Measurements from ENCODE around the gene SEL1L3.
"Not testable (repeated sequence)": the region's sequence is repeated elsewhere in the genome, so short reads cannot be mapped to it uniquely, and the experiment has no call there.

Gene SEL1L3

GRCh38 chr4:25862411-25863346, at the start of gene SEL1L3:
SEL1L3 (minus strand) TSS chr4:25862988; CDS start chr4:25862836, 152 bp downstream.
- peak; percentile 59 for DNase-seq

GRCh38 chr4:25911356-25911755, 48.6 kb upstream of the SEL1L3 start:
- no peak for DNase-seq

- no peak for DNase-seq
These were observed 45.7 kb upstream of the SEL1L3 start for GRCh38 chr4:25908491-25908901.

- DNase-seq: not testable (repeated sequence)
These were observed 43.3 kb upstream of the SEL1L3 start for GRCh38 chr4:25906113-25906512.

- no peak for DNase-seq
These were observed 42.6 kb upstream of the SEL1L3 start for GRCh38 chr4:25905371-25905770.

DNA sequence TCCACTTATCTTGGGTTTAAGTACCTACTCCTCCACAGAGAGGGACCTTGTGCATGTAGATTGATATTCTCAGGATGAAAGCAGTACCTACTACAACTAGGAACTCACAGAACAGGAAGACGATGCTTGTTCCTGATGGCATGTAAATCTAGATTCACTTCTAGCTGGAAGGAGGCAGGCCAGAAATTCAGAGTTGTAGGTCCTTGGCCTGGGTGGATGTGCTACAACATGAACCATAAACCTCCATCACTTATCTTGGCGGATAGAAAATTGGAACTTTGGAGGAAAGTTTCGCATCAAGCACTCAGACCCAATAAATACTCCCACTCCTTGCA, 41.9 kb upstream of the SEL1L3 start:
- no peak for DNase-seq

DNA sequence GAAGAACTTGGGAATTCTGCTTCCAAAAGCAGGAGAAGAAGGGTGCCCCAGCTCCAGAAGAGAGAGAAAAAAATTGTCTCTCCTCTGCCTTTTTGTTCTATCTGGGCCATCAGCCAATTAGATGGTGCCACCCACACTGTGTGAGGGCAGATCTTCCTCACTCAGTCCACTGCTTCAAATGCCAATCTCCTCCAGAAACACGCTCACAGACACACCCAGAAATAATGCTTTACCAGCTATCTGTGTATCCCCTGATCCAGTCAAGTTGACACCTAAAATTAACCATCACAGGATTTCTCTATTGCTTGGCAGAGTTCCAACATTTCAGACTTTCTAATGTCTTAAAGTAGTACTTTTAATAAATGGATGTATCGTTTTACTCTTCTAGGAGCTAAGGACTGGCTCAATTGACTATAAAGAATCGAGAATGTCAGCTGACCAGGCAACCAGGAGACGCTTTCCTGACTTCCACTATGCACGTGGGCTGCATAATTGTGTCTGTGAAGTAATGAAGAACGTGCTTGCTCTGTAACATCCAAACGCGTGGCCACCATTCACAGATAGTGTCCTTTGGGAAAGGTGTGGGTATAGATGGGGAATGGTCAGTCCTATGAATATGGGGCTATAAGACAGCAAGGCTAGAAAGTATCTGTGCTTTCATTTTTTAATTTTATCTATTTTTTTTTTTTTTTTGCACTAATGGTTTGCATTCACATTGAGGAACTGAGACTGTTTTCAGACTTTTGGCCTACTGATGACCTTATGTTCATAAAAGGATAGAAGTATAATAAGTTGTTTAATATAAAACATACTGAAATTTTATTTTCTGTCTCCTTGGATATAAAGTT, 41.3 kb upstream of the SEL1L3 start:
- DNase-seq: no peak

DNA sequence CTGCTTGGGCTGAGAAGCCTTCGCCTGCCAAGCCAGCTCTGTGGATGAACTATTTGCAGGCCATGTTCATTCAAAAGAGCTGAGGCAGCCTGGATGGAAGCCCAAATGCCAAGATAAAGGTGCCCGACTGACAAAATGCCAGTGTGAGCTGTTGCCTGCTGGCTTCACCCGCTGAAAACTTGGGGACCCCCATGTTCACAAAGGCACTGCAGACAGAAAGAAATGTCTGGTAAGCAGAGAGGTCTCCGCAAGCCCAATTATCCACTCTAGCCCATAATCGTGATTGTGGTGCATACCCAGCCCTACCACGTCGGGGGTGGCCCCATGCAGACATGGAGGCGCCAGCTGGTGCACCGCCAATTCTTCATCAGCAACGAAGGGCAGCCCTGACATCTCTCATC, 38.2 kb upstream of the SEL1L3 start:
- no peak for DNase-seq

GRCh38 chr4:25900310-25900709, 37.5 kb upstream of the SEL1L3 start:
- no peak for DNase-seq

DNA sequence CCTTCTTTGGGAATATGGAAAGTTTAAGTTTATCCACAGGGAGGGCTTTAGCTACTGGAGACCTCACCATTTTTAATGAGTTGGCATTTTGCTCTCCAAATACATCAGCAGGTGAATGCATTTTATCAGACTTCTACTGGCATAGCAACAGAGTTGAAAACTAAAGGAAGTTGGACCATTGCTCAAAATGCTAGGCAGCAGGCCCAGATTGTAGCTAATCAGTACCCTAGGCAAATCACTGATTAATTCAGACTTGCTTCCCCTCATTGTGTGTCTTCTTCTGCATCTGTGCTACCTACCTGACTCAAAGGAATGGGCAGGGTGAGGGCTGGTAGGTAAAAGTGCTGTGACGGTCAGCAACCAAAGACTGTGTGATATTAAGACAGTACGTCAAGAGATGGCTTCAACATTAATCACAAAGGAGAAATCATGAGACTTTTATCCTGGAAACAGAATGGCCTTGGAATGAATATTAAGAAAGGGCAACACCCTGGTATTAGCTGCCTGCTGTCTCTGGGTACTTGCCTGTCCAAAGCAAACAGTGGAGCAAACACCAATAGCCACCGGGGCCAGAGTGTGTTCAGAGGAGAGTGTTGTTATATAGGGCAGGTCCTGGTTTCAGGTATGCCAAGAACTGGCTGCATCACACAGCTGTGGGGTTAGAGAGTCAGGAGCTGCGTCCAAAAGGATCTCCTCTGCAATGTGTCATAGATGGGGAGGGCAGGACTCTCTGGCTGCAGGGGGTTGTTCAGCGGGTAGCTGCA, 34.2 kb upstream of the SEL1L3 start:
- DNase-seq: no peak

GRCh38 chr4:25892796-25893195, 30.0 kb upstream of the SEL1L3 start:
- DNase-seq: no peak

DNA sequence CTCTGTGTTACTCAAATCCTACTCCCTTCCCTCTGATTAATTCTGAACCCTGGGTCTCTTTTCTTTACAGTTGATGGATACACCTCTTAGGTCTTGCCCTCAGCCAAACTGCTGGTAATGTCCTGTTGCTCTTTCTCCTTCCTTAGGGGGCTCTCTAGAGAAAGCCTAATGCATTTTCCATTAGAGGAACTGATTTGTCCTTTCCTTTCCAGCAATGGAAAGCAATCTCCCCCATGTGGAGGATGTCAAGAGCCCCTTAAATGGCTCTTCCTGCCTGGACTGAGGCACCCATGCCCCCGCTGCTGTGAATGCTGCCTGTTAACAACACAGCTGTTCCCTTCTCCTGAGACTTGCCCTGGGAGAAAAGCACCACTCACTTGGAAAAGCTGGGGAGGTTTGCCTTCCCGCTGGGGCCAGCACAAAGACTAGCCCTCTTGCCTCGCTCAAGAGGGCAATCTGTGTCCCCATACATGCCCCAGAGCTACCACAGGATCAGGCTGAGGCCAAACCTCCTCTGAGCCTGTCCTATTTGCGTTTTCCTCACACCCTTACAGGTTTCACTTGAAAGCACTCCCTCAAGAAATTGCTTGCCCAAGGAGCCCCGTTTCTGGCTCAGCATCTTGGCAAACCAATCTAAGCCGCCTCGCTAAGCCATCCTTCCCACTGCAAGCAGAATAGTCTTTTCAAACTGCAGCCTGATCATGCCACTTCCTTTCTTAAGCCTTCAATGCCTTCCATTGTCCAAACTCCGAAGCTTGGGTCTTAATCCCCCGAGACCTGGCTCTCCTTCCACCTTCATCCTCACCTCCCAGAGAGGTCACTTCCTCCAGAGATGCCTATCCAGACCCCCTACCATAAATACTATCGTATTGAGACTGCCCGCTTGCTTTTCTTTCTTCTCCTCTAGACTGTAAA, 28.0 kb upstream of the SEL1L3 start:
- no peak for DNase-seq

GRCh38 chr4:25889589-25890503, 27.1 kb upstream of the SEL1L3 start:
- DNase-seq: no peak

- no peak for DNase-seq
These were observed 26.0 kb upstream of the SEL1L3 start for GRCh38 chr4:25888781-25889180.

DNA sequence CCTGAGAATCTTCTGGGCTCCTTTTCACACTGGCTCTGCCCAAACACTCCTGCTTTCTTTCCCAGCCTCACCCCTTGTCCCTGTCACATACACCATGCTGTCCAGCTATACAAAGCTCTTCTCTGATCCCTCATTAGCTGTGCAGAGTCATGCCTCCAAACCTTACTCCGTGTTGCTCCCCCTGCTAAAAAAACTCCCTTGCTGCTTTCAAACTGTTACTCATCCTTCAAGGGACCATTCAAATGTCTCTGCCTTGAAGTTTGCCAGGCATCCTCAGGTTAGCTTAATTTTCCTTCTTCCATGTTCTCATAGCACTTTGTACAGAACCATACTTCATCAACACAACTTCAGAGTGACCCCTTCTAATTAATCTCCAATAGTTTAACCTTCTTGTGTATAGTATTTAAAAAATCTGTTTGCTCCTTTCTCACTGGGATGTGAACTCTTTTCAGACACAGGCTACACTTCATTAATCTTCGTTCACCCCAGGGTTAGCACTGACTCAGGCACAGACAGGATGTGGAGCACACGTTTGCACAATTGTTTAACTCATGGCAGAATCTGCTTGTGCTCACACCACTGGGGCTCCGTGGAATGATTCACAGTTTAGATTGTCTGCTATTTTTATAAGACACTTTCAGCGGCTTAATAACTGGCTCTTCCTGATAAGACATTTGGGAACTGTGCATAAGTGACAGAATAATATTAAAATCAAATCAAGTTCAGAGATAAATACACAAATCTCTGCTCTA, 21.4 kb upstream of the SEL1L3 start:
- DNase-seq: no peak

GRCh38 chr4:25883565-25883964, 20.8 kb upstream of the SEL1L3 start:
- DNase-seq: no peak

GRCh38 chr4:25882226-25882625, 19.4 kb upstream of the SEL1L3 start:
- no peak for DNase-seq

DNA sequence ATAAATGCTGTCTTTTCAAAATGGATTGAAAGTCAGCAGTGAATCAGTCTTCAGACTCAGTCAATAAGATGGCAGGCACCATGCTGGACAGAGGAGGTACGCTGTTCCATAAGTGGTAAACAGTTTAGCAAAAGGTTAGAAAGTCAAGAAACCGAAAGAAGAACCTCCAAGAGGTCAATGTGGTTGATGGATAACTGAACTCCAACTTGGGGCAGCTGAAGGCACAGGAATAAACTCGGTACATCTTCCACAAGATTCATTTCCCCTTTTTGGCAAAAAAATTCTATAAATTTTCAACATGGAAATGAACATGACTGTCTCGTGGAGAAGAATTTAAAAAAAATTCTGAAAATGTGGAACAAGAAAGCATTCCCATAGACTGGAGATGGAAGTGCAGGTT, 18.4 kb upstream of the SEL1L3 start:
- no peak for DNase-seq

DNA sequence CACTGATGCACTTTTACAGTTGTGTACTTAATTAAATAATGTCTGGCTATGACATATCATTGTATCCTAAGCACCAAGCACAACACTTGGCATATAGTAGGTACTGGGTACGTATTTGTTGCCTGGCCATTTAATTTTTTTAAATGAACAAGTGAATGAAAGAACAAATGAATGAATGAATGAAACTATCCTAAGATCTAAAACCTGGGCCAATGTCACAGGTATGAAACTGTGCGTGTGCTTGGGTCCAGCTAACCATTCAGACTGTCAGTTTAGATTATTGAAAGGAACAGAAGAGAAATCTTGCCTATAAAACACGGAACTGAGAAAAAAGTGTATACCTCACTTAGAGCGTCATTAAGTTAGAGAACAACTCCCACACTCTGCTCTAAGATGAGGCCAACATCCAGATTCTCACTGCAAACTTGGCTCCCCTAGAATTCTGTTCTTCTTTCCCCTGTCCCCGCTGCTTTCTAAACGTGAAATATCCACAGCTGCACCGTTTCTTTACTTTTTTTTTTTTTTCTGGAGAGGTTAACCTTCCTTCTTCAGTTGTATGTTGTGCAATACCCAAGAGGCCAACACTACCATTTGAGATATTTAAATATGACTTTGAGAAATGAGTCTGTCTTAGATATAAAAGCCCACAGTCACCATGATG, 17.3 kb upstream of the SEL1L3 start:
- DNase-seq: no peak

- no peak for DNase-seq
These were observed 16.8 kb upstream of the SEL1L3 start for GRCh38 chr4:25879587-25879986.

All from activated CD4-positive, CD25-positive, alpha-beta regulatory T cell treated with anti-CD3 and anti-CD28 coated beads, Interleukin-2, amount 50 U/mL, for 72 hours (primary cell).